H9 (cell line): ENCODE data around the gene PRICKLE3. TPM values are rescaled to one million over a fixed set of nuclear protein-coding genes. Genes with fewer than 3 reads are reported as not detected.

Experiments
- DNase-seq: peaks from one replicate; pipeline ENCODE4 v3.0.0-alpha.2; 2017
- H2AFZ ChIP-seq: one replicate; pipeline ENCODE4 v1.6.1; 2013; ENCODE audit warnings: mild to moderate bottlenecking, low read length, control low read depth, moderate library complexity
- H2AK5ac ChIP-seq: 2 replicates; pipeline ENCODE4 v1.6.1; 2013; ENCODE audit warnings: low read length, control low read depth, mixed read lengths; ENCODE audit not compliant: insufficient read length
- H2BK120ac ChIP-seq: one replicate; pipeline ENCODE4 v1.6.1; 2013; ENCODE audit warnings: low read depth, mild to moderate bottlenecking, low read length, control low read depth, inconsistent platforms; ENCODE audit not compliant: poor library complexity, severe bottlenecking
- H2BK12ac ChIP-seq: 2 replicates; pipeline ENCODE4 v1.6.1; 2013; ENCODE audit warnings: low read length, control low read depth, mixed read lengths, low read depth; ENCODE audit not compliant: insufficient read length
- H2BK15ac ChIP-seq: 2 replicates; pipeline ENCODE4 v1.6.1; 2013; ENCODE audit warnings: low read depth, low read length, control low read depth
- H2BK20ac ChIP-seq: one replicate; pipeline ENCODE4 v1.6.1; 2013; ENCODE audit warnings: low read depth, mild to moderate bottlenecking, low read length, control low read depth, inconsistent platforms; ENCODE audit not compliant: poor library complexity, severe bottlenecking
- H2BK5ac ChIP-seq: 2 replicates; pipeline ENCODE4 v1.6.1; 2013; ENCODE audit warnings: low read length, control low read depth, mixed read lengths; ENCODE audit not compliant: insufficient read length
- H3K14ac ChIP-seq: 2 replicates; pipeline ENCODE4 v1.6.1; 2013; ENCODE audit warnings: low read length, control low read depth; ENCODE audit not compliant: insufficient read depth
- H3K18ac ChIP-seq: 2 replicates; pipeline ENCODE4 v1.6.1; 2013; ENCODE audit warnings: low read depth, mild to moderate bottlenecking, mixed read lengths, low read length, control low read depth; ENCODE audit not compliant: insufficient read length
- H3K23ac ChIP-seq: 2 replicates; pipeline ENCODE4 v1.6.1; 2013; ENCODE audit warnings: low read length, control low read depth, mixed read lengths, low read depth; ENCODE audit not compliant: insufficient read length
- H3K23me2 ChIP-seq: 2 replicates; pipeline ENCODE4 v1.6.1; 2013; ENCODE audit warnings: low read depth, mild to moderate bottlenecking, mixed read lengths, low read length, control low read depth; ENCODE audit not compliant: insufficient read length, poor library complexity, severe bottlenecking
- H3K27ac ChIP-seq: 2 replicates; pipeline ENCODE4 v1.5.1; 2013; ENCODE audit warnings: low read length, control low read depth, mixed read lengths, low read depth; ENCODE audit not compliant: insufficient read length
- H3K27me3 ChIP-seq: 2 replicates; pipeline ENCODE4 v1.6.1; 2013; ENCODE audit warnings: low read length, control low read depth, inconsistent platforms; ENCODE audit not compliant: insufficient read depth
- H3K4ac ChIP-seq: 2 replicates; pipeline ENCODE4 v1.6.1; 2013; ENCODE audit warnings: low read depth, mild to moderate bottlenecking, control low read depth, inconsistent platforms, low read length, moderate library complexity
- H3K4me1 ChIP-seq: 2 replicates; pipeline ENCODE4 v1.6.1; 2013; ENCODE audit warnings: low read length, control low read depth, inconsistent platforms; ENCODE audit not compliant: insufficient read depth
- H3K4me2 ChIP-seq: 2 replicates; pipeline ENCODE4 v1.6.1; 2013; ENCODE audit warnings: low read length, control low read depth, mixed read lengths; ENCODE audit not compliant: insufficient read length, insufficient read depth
- H3K56ac ChIP-seq: 2 replicates; pipeline ENCODE4 v1.6.1; 2013; ENCODE audit warnings: low read depth, mild to moderate bottlenecking, mixed read lengths, low read length, control low read depth; ENCODE audit not compliant: insufficient read length
- H3K79me1 ChIP-seq: 2 replicates; pipeline ENCODE4 v1.6.1; 2013; ENCODE audit warnings: low read depth, mild to moderate bottlenecking, moderate library complexity, low read length, control low read depth, inconsistent platforms; ENCODE audit not compliant: insufficient read depth, poor library complexity, severe bottlenecking
- H3K79me2 ChIP-seq: 2 replicates; pipeline ENCODE4 v1.6.1; 2013; ENCODE audit warnings: low read length, control low read depth, inconsistent platforms; ENCODE audit not compliant: insufficient read depth
- H3K9ac ChIP-seq: 2 replicates; pipeline ENCODE4 v1.6.1; 2013; ENCODE audit warnings: low read length, control low read depth, mixed read lengths; ENCODE audit not compliant: insufficient read length; ENCODE audit errors: extremely low read depth
- H3K9me3 ChIP-seq: one replicate; pipeline ENCODE4 v1.6.1; 2013; ENCODE audit warnings: low read depth, low read length, inconsistent platforms; ENCODE audit not compliant: control insufficient read depth
- H3T11ph ChIP-seq: one replicate; pipeline ENCODE4 v1.6.1; 2013; ENCODE audit warnings: mild to moderate bottlenecking, low read length, control low read depth, inconsistent platforms
- H4K20me1 ChIP-seq: one replicate; pipeline ENCODE4 v1.6.1; 2013; ENCODE audit not compliant: control insufficient read depth, insufficient read length, insufficient read depth
- H4K5ac ChIP-seq: 2 replicates; pipeline ENCODE4 v1.6.1; 2013; ENCODE audit warnings: low read depth, mild to moderate bottlenecking, mixed read lengths, low read length, control low read depth; ENCODE audit not compliant: insufficient read length
- H4K8ac ChIP-seq: replicated peaks from 2 replicates; pipeline ENCODE4 v1.6.1; 2013; ENCODE audit warnings: low read length, control low read depth, mixed read lengths, low read depth; ENCODE audit not compliant: insufficient read length
- H4K91ac ChIP-seq: 2 replicates; pipeline ENCODE4 v1.6.1; 2013; ENCODE audit warnings: low read depth, mild to moderate bottlenecking, moderate library complexity, mixed read lengths, low read length, control low read depth; ENCODE audit not compliant: insufficient read length
- H3K27ac Mint-ChIP-seq, 3 experiments: 2 replicates in 2 of 3; 3 replicates in 1 of 3; pipeline ENCODE4 v1.8.0; 2020 to 2021; ENCODE audit warnings: mixed read lengths in 3 of 3, mild to moderate bottlenecking in 1 of 3, moderate library complexity in 1 of 3
- H3K27me3 Mint-ChIP-seq: 2 replicates; pipeline ENCODE4 v1.8.0; 2021; ENCODE audit warnings: low read depth, mild to moderate bottlenecking, moderate library complexity, mixed read lengths
- H3K36me3 Mint-ChIP-seq, 3 experiments: 2 replicates in 2 of 3; 3 replicates in 1 of 3; pipeline ENCODE4 v1.8.0; 2020 to 2021; ENCODE audit warnings: low read depth in 3 of 3, mixed read lengths in 3 of 3; ENCODE audit not compliant: insufficient read depth in 1 of 3
- H3K4me1 Mint-ChIP-seq, 2 experiments: 2 replicates each; pipeline ENCODE4 v1.8.0; 2020; ENCODE audit warnings: mixed read lengths in 2 of 2
- H3K4me3 Mint-ChIP-seq, 2 experiments: 2 replicates in 1 of 2; 3 replicates in 1 of 2; pipeline ENCODE4 v1.8.0; 2020 to 2021; ENCODE audit warnings: mild to moderate bottlenecking in 2 of 2, mixed read lengths in 2 of 2, moderate library complexity in 1 of 2
- H3K9me3 Mint-ChIP-seq, 2 experiments: 2 replicates in 1 of 2; 3 replicates in 1 of 2; pipeline ENCODE4 v1.8.0; 2020; ENCODE audit warnings: mild to moderate bottlenecking in 2 of 2, mixed read lengths in 2 of 2, moderate library complexity in 1 of 2
- CTCF ChIP-seq: fragments of 200-600 bp; sonication (generic); conservative IDR thresholded peaks from 3 replicates; pipeline ENCODE4 v1.8.0; 2021; ENCODE audit warnings: antibody characterized with exemption, mild to moderate bottlenecking
- WGBS: extraction: QIAGEN DNeasy Blood & Tissue Kit; methylation state at CpG from one replicate; pipeline ENCODE4 v1.1.7; 2013; ENCODE audit warnings: missing lambda C conversion rate, low lambda C conversion rate, mixed read lengths; ENCODE audit not compliant: insufficient read length; ENCODE audit errors: extremely low coverage; 5-methylcytosine and 5-hydroxymethylcytosine counted together
- total RNA-seq: library from RNA; stranded (reverse); gene quantifications from 2 replicates; pipeline ENCODE4 v1.2.1, GENCODE V29; 2021

PRICKLE3 gene
- total RNA-seq, 1 experiment from 2014 or later, result 9.7 TPM

GRCh38 chrX:49192722-49193328 lies 6.7 kb upstream of the PRICKLE3 start:
- Histone ChIP-seq H3K9ac (no peak overlapping the region), H3K27ac (no peak overlapping the region), H3K4me2 (no peak overlapping the region), H3K79me1 (no peaks in the 10 kb centered on the region), H3K27me3 (no peaks in the 10 kb centered on the region), H4K91ac (no peak overlapping the region), H2AFZ (no peak overlapping the region), H3K23ac (no peak overlapping the region), H3K9me3 (peaks cover 16% of the 10 kb centered on the region), H3K23me2 (no peaks in the 10 kb centered on the region), H3K79me2 (no peaks in the 10 kb centered on the region), H4K8ac (no peak overlapping the region), H2BK5ac (no peak overlapping the region), H3K4ac (no peak overlapping the region), H2BK20ac (no peak overlapping the region), H2BK12ac (no peak overlapping the region), H3K14ac (no peak overlapping the region), H2AK5ac (no peak overlapping the region), H3K56ac (no peak overlapping the region), H4K20me1 (no peaks in the 10 kb centered on the region), H3T11ph (no peak overlapping the region), H3K4me1 (no peaks in the 10 kb centered on the region), H2BK120ac (no peak overlapping the region), H2BK15ac (no peak overlapping the region), H3K18ac (no peak overlapping the region), H4K5ac (no peak overlapping the region)
- Mint-ChIP-seq H3K27me3 (peaks cover 6% of the 10 kb centered on the region; the same call in 1 of the 2 replicates), H3K4me1 (peaks cover 2 to 19% of the 10 kb centered on the region in 2 experiments), H3K36me3 (peaks cover 8 to 13% (median 12%) of the 10 kb centered on the region in 3 experiments; a peak in 6 of 7 replicates), H3K9me3 (peaks cover 72 to 78% of the 10 kb centered on the region in 2 experiments), H3K4me3 (peak overlapping the region; percentile 46 to 68; a peak in 4 of 5 replicates), H3K27ac (peak overlapping the region in 2 of 3 experiments; percentile 47 to 69; a peak in 3 of 7 replicates)
- TF ChIP-seq CTCF, result peak; percentile 65
- no CpG with 5 or more reads among the region's 10 CpGs for WGBS
- peak; percentile 55 for DNase-seq
